Loucy (cell line): ENCODE measurements around the gene TSHZ2.
A peak's percentile ranks its signal among the peaks of the same experiment; 100 is the strongest.
"Not testable (repeated sequence)": the region's sequence is repeated elsewhere in the genome, so short reads cannot be mapped to it uniquely, and the experiment has no call there.

Experiments
- H2AFZ ChIP-seq: fragments of 200-600 bp; sonication (generic); 2 replicates; pipeline ENCODE4 v1.6.0; 2016; ENCODE audit warnings: antibody characterized with exemption, mild to moderate bottlenecking, low read length, moderate library complexity
- H3F3A ChIP-seq: fragments of 200-600 bp; 2 replicates; pipeline ENCODE4 v1.6.0; 2016; ENCODE audit warnings: antibody characterized with exemption, low read depth, mild to moderate bottlenecking
- H3K27me3 ChIP-seq: fragments of 200-600 bp; sonication (generic); 2 replicates; pipeline ENCODE4 v1.6.1; 2014; ENCODE audit warnings: low read length, mild to moderate bottlenecking; ENCODE audit not compliant: insufficient read depth, poor library complexity, severe bottlenecking
- H3K36me3 ChIP-seq: fragments of 200-600 bp; sonication (generic); 2 replicates; pipeline ENCODE4 v1.6.1; 2016; ENCODE audit warnings: low read length; ENCODE audit not compliant: insufficient read depth
- H3K4me1 ChIP-seq: fragments of 200-600 bp; sonication (generic); 2 replicates; pipeline ENCODE4 v1.5.1; 2014; ENCODE audit warnings: low read length, mild to moderate bottlenecking; ENCODE audit not compliant: insufficient read depth, poor library complexity, severe bottlenecking
- H3K4me2 ChIP-seq: fragments of 200-600 bp; sonication (generic); 2 replicates; pipeline ENCODE4 v1.6.0; 2014; ENCODE audit warnings: antibody characterized with exemption, low read length, low read depth, mild to moderate bottlenecking; ENCODE audit not compliant: poor library complexity, severe bottlenecking
- H3K4me3 ChIP-seq: fragments of 200-600 bp; sonication (generic); 2 replicates; pipeline ENCODE4 v1.5.1; 2014; ENCODE audit warnings: low read length, mild to moderate bottlenecking, mixed read lengths; ENCODE audit not compliant: poor library complexity, severe bottlenecking
- H3K79me2 ChIP-seq: fragments of 200-600 bp; sonication (generic); 2 replicates; pipeline ENCODE4 v1.6.1; 2014; ENCODE audit warnings: low read length; ENCODE audit not compliant: insufficient read depth
- H3K9ac ChIP-seq: fragments of 200-600 bp; sonication (generic); 2 replicates; pipeline ENCODE4 v1.6.0; 2014; ENCODE audit warnings: mild to moderate bottlenecking, low read depth, low read length, moderate library complexity; ENCODE audit not compliant: poor library complexity, severe bottlenecking
- H3K9me2 ChIP-seq: fragments of 200-600 bp; sonication (generic); replicated peaks from 2 replicates; pipeline ENCODE4 v1.6.1; 2016; ENCODE audit warnings: low read depth, low read length, mixed read lengths
- H3K9me3 ChIP-seq: fragments of 200-600 bp; sonication (generic); 2 replicates; pipeline ENCODE4 v1.6.1; 2014; ENCODE audit warnings: mild to moderate bottlenecking, antibody characterized with exemption, low read length, low read depth; ENCODE audit not compliant: insufficient read depth
- H4K20me1 ChIP-seq: fragments of 200-600 bp; sonication (generic); 2 replicates; pipeline ENCODE4 v1.6.0; 2014; ENCODE audit warnings: antibody characterized with exemption, low read length, mild to moderate bottlenecking; ENCODE audit not compliant: insufficient read depth, poor library complexity, severe bottlenecking
- CTCF ChIP-seq: fragments of 200-600 bp; sonication (generic); conservative IDR thresholded peaks from 2 replicates; pipeline ENCODE4 v1.5.1; 2014; ENCODE audit warnings: mild to moderate bottlenecking, antibody characterized with exemption, low read length
- EZH2phosphoT487 ChIP-seq: fragments of 200-600 bp; IDR thresholded peaks from 2 replicates; pipeline ENCODE4 v1.6.1; 2018; ENCODE audit warnings: antibody characterized with exemption, mild to moderate bottlenecking, moderate library complexity, borderline replicate concordance

TSHZ2 gene

GRCh38 chr20:53411891-53412290 is 439.7 kb downstream of the TSHZ2 start:
- Histone ChIP-seq H3K9me2 (no peaks in the 10 kb centered on the region), H3K4me1 (no peaks in the 10 kb centered on the region), H3K79me2 (no peaks in the 10 kb centered on the region), H3K4me3 (no peak overlapping the region), H3F3A (no peaks in the 10 kb centered on the region), H4K20me1 (no peaks in the 10 kb centered on the region), H3K9ac (no peak overlapping the region), H3K9me3 (no peaks in the 10 kb centered on the region), H3K4me2 (no peak overlapping the region), H2AFZ (no peak overlapping the region), H3K27me3 (no peaks in the 10 kb centered on the region), H3K36me3 (no peaks in the 10 kb centered on the region)
- TF ChIP-seq CTCF, result no peak

- H2AFZ ChIP-seq, result no peak overlapping the region
- H3K9ac ChIP-seq, result no peak overlapping the region
- H3K27me3 ChIP-seq, result no peaks in the 10 kb centered on the region
- H3K36me3 ChIP-seq, result no peaks in the 10 kb centered on the region
- no peaks in the 10 kb centered on the region for H4K20me1 ChIP-seq
- H3K4me1 ChIP-seq, result no peaks in the 10 kb centered on the region
- H3K79me2 ChIP-seq, result no peaks in the 10 kb centered on the region
- H3K9me2 ChIP-seq, result no peaks in the 10 kb centered on the region
- no peak overlapping the region for H3K4me3 ChIP-seq
- H3K9me3 ChIP-seq, result no peaks in the 10 kb centered on the region
- TF ChIP-seq EZH2phosphoT487 (no peak), CTCF (no peak)
- no peaks in the 10 kb centered on the region for H3F3A ChIP-seq
- no peak overlapping the region for H3K4me2 ChIP-seq
Observed at GRCh38 chr20:53412577-53413185, 440.5 kb downstream of the TSHZ2 start.

DNA sequence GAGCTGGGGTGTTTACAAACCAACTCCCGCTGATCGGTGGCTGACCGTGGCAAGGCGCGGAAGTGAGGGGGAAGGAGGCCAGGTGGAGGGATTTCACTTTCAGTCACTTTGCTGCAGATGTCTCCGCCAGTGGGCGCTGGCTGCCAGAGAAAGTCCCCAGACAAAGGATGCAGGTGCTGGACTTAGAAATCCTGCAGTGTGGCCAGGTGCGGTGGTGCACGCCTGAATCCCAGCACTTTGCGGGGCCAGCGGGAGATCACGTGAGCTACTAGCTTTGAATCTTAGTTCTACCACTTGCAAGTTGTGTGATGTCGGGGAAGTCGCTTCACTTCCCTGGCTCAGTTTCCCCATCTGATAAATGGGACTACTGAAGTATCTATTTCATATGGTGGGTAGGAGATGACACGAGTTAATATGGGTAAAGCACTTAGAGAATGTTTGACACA is 441.1 kb downstream of the TSHZ2 start:
- no peak overlapping the region for H3K4me3 ChIP-seq
- H3K4me1 ChIP-seq, result no peaks in the 10 kb centered on the region
- TF ChIP-seq CTCF (0 out of 2 replicates have a peak, but pooled peaks have one; percentile 8), EZH2phosphoT487 (no peak)
- H3K9me3 ChIP-seq, result no peaks in the 10 kb centered on the region
- H2AFZ ChIP-seq, result no peak overlapping the region
- no peaks in the 10 kb centered on the region for H3F3A ChIP-seq
- no peaks in the 10 kb centered on the region for H3K36me3 ChIP-seq
- no peaks in the 10 kb centered on the region for H4K20me1 ChIP-seq
- H3K4me2 ChIP-seq, result no peak overlapping the region
- H3K9ac ChIP-seq, result no peak overlapping the region
- no peaks in the 10 kb centered on the region for H3K9me2 ChIP-seq
- H3K79me2 ChIP-seq, result no peaks in the 10 kb centered on the region
- H3K27me3 ChIP-seq, result no peaks in the 10 kb centered on the region

DNA sequence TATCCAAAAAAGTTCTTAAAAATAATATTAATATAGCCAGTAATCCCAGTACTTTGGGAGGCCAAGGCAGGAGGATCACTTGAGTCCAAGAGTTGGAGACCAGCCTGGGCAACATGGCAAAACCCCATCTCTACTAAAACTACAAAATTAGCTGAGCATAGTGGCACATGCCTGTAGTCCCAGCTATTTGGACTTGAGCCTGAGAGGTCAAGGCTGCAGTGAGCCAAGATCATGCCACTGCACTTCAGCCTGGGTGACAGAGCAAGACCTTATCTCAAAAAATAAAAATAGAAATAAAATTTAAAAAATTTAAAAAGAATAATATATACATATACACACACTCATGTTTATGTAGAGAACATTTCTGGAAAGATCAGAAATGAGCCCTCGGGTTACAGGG is 441.7 kb downstream of the TSHZ2 start:
- H3K9me3 ChIP-seq, H3K9me2 ChIP-seq, H2AFZ ChIP-seq, H3F3A ChIP-seq, H3K27me3 ChIP-seq, H3K9ac ChIP-seq, H3K4me2 ChIP-seq, H4K20me1 ChIP-seq, H3K79me2 ChIP-seq, H3K4me3 ChIP-seq, H3K36me3 ChIP-seq, H3K4me1 ChIP-seq: not testable (repeated sequence)
